ENCODE results near the gene KIAA1755. TPM values are rescaled to one million over a fixed set of nuclear protein-coding genes. Genes with fewer than 3 reads are reported as not detected.

The KIAA1755 gene
- total and polyA plus RNA-seq, 2 of the 4 experiments (the other 2 are of a cell fraction): 2.5 to 5.1 TPM

- Histone ChIP-seq H2BK5ac (ENCODE audit: low read depth, low read length, poor library complexity, severe bottlenecking) (no peak overlapping the region), H3K18ac (ENCODE audit: low read depth, low read length) (no peak overlapping the region), H3K36me3 (ENCODE audit: control insufficient read depth, insufficient read depth, low read length) (no peaks in the 10 kb centered on the region), H4K91ac (ENCODE audit: insufficient read depth, low read depth, low read length) (no peak overlapping the region), H2AK5ac (ENCODE audit: low read depth, low read length) (no peak overlapping the region), H3K14ac (replicated peaks; ENCODE audit: low read depth, low read length) (no peak overlapping the region), H2BK20ac (ENCODE audit: low read depth, low read length) (no peak overlapping the region), H3K4me3 (ENCODE audit: insufficient read depth, low read depth, low read length) (no peak overlapping the region), H4K5ac (ENCODE audit: low read depth, low read length) (no peak overlapping the region), H2AFZ (replicated peaks; ENCODE audit: low read length, poor library complexity) (no peak overlapping the region), H3K27ac (ENCODE audit: insufficient read depth, low read length) (no peak overlapping the region), H3K79me1 (ENCODE audit: low read depth in 1 of 2, low read length in 2 of 2) (no peaks in the 10 kb centered on the region), H2BK15ac (ENCODE audit: low read depth, low read length) (no peak overlapping the region), H3K56ac (ENCODE audit: extremely low read depth, insufficient read depth, low read length) (no peak overlapping the region), H3K4ac (ENCODE audit: low read depth, low read length) (no peak overlapping the region), H3K9ac (ENCODE audit: low read depth, low read length) (no peak overlapping the region), H3K4me2 (ENCODE audit: low read depth, low read length) (no peak overlapping the region), H3K9me3 (ENCODE audit: control insufficient read depth, insufficient read depth, low read length) (no peaks in the 10 kb centered on the region), H3K23ac (ENCODE audit: low read depth, low read length) (no peak overlapping the region), H2AK9ac (replicated peaks; ENCODE audit: low read depth, low read length, poor library complexity) (no peak overlapping the region), H3K27me3 (ENCODE audit: control insufficient read depth, insufficient read depth, low read length) (no peaks in the 10 kb centered on the region), H4K20me1 (ENCODE audit: insufficient read depth, low read length) (no peaks in the 10 kb centered on the region), H4K8ac (ENCODE audit: low read depth in 2 of 2, low read length in 2 of 2) (no peak overlapping the region), H2BK120ac (ENCODE audit: low read depth, low read length) (no peak overlapping the region), H3K9me1 (ENCODE audit: insufficient read depth, low read length) (peaks cover 7% of the 10 kb centered on the region), H3K4me1 (ENCODE audit: control insufficient read depth, insufficient read depth, low read length) (peaks cover 9% of the 10 kb centered on the region)
- ATAC-seq (ENCODE audit: low read depth) (no peak), DNase-seq (no peak)
- no peak for TF ChIP-seq MAZ (IDR thresholded peaks at IDR 0.05; ENCODE audit: borderline replicate concordance, low read depth, low read length)
- no peak for TF ChIP-seq MAFK (IDR thresholded peaks at IDR 0.05; ENCODE audit: low read depth, low read length)
- intact Hi-C loops (cut with micrococcal nuclease): no loop called here
- no CpG with 5 or more reads among the region's 2 CpGs for WGBS, 2 experiments (ENCODE audit: extremely low coverage in 2 of 2, insufficient read length in 1 of 2)
- ChIA-PET CTCF (no interaction called here), POLR2A (ENCODE audit: unreplicated experiment) (no interaction called here)
- dilution Hi-C loops (cut with HindIII; ENCODE audit: low sequenced_read_pairs, unreplicated experiment): no loop called here
- in situ Hi-C loops (cut with MboI; ENCODE audit: low sequenced_read_pairs): no loop called here
- BruUV-seq (replicated peaks): no TSS peak
Observed at GRCh38 chr20:38266426-38266825, 5.9 kb upstream of the KIAA1755 start.

Measured in IMR-90 (cell line).